Measurements from ENCODE around the gene GOLGA6L2. TPM values are rescaled to one million over a fixed set of nuclear protein-coding genes. Genes with fewer than 3 reads are reported as not detected.

The GOLGA6L2 gene
- total RNA-seq, 1 donor from 2014 or later: not detected

DNA sequence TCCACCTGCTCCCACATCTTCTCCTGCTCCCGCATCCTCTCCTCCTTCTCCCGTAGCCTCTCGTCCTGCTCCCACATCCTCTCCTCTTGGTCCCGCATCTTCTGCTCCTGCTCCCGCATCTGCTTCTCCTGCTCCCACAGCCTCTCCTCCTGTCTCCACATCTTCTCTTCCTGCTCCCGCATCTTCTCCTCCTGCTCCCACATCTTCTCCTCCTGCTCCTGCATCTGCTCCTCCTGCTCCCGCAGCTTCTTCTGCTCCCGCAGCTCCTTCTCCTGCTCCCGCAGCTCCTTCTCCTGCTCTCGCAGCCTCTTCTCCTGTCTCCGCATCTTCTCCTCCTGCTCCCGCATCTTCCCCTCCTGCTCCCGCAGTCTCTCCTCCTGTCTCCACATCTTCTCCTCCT is 5.8 kb downstream of the GOLGA6L2 start:
- DNase-seq (ENCODE audit: low read depth) (no peak), FAIRE-seq (no peak)
- Mint-ChIP-seq H3K36me3 (ENCODE audit: low read depth, unreplicated experiment) (no peaks in the 10 kb centered on the region), H3K9me3 (ENCODE audit: unreplicated experiment) (peaks cover 5% of the 10 kb centered on the region), H3K27me3 (ENCODE audit: low read depth, unreplicated experiment) (peaks cover 10% of the 10 kb centered on the region), H3K27ac (ENCODE audit: unreplicated experiment) (no peak overlapping the region), H3K4me3 (ENCODE audit: unreplicated experiment) (no peak overlapping the region), H3K4me1 (ENCODE audit: low read depth, unreplicated experiment) (no peaks in the 10 kb centered on the region)
- Histone ChIP-seq H3K4me3 (ENCODE audit: insufficient read depth, low read depth, low read length) (no peak overlapping the region), H2AFZ (ENCODE audit: low read depth, low read length) (no peak overlapping the region), H3K27ac (ENCODE audit: low read depth, low read length) (no peak overlapping the region), H3K27me3 (ENCODE audit: insufficient read depth, low read length) (no peaks in the 10 kb centered on the region), H3K4me1 (ENCODE audit: insufficient read depth, low read length) (no peaks in the 10 kb centered on the region), H4K20me1 (ENCODE audit: insufficient read depth, low read length) (no peaks in the 10 kb centered on the region), H3K9ac (ENCODE audit: low read length) (no peak overlapping the region), H3K9me3 (ENCODE audit: insufficient read depth, low read depth, low read length) (no peaks in the 10 kb centered on the region), H3K4me2 (ENCODE audit: low read length) (no peak overlapping the region), H3K79me2 (ENCODE audit: insufficient read depth, low read length) (no peaks in the 10 kb centered on the region), H3K36me3 (ENCODE audit: insufficient read depth, low read length) (no peaks in the 10 kb centered on the region)
- TF ChIP-seq EZH2 (IDR thresholded peaks at IDR 0.05; ENCODE audit: insufficient read depth, low read length): no peak

DNA sequence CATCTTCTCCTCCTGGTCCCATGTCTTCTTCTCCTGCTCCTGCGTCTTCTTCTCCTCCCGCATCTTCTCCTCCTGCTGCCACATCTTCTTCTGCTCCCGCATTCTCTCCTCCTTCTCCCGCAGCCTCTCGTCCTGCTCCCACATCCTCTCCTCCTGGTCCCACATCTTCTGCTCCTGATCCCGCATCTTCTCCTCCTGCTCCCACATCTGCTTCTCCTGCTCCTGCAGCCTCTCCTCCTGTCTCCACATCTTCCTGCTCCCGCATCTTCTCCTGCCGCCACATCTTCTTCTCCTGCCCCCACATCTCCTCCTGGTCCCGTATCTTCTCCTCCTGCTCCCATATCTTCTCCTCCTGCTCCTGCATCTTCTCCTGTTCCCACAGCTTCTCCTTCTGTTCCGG is 6.4 kb downstream of the GOLGA6L2 start:
- Histone ChIP-seq H3K4me1 (ENCODE audit: insufficient read depth, low read length) (no peaks in the 10 kb centered on the region), H3K27me3 (ENCODE audit: insufficient read depth, low read length) (no peaks in the 10 kb centered on the region), H2AFZ (ENCODE audit: low read depth, low read length) (no peak overlapping the region), H3K4me3 (ENCODE audit: insufficient read depth, low read depth, low read length) (no peak overlapping the region), H3K36me3 (ENCODE audit: insufficient read depth, low read length) (no peaks in the 10 kb centered on the region), H3K9me3 (ENCODE audit: insufficient read depth, low read depth, low read length) (no peaks in the 10 kb centered on the region), H4K20me1 (ENCODE audit: insufficient read depth, low read length) (no peaks in the 10 kb centered on the region), H3K79me2 (ENCODE audit: insufficient read depth, low read length) (no peaks in the 10 kb centered on the region), H3K9ac (ENCODE audit: low read length) (no peak overlapping the region), H3K4me2 (ENCODE audit: low read length) (no peak overlapping the region), H3K27ac (ENCODE audit: low read depth, low read length) (no peak overlapping the region)
- no peaks in the 10 kb centered on the region for H3K36me3 Mint-ChIP-seq (ENCODE audit: low read depth, unreplicated experiment)
- H3K27me3 Mint-ChIP-seq (ENCODE audit: low read depth, unreplicated experiment): peaks cover 5% of the 10 kb centered on the region
- FAIRE-seq (no peak), DNase-seq (ENCODE audit: low read depth) (no peak)
- TF ChIP-seq EZH2 (IDR thresholded peaks at IDR 0.05; ENCODE audit: insufficient read depth, low read length): no peak
- TF ChIP-seq, protein P1, sequence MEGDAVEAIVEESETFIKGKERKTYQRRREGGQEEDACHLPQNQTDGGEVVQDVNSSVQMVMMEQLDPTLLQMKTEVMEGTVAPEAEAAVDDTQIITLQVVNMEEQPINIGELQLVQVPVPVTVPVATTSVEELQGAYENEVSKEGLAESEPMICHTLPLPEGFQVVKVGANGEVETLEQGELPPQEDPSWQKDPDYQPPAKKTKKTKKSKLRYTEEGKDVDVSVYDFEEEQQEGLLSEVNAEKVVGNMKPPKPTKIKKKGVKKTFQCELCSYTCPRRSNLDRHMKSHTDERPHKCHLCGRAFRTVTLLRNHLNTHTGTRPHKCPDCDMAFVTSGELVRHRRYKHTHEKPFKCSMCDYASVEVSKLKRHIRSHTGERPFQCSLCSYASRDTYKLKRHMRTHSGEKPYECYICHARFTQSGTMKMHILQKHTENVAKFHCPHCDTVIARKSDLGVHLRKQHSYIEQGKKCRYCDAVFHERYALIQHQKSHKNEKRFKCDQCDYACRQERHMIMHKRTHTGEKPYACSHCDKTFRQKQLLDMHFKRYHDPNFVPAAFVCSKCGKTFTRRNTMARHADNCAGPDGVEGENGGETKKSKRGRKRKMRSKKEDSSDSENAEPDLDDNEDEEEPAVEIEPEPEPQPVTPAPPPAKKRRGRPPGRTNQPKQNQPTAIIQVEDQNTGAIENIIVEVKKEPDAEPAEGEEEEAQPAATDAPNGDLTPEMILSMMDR (IDR thresholded peaks at IDR 0.05; ENCODE audit: insufficient read depth, low read depth, low read length): no peak
- no peak overlapping the region for H3K27ac Mint-ChIP-seq (ENCODE audit: unreplicated experiment)
- no peak overlapping the region for H3K4me3 Mint-ChIP-seq (ENCODE audit: unreplicated experiment)
- peaks cover 5% of the 10 kb centered on the region for H3K9me3 Mint-ChIP-seq (ENCODE audit: unreplicated experiment)
- no peaks in the 10 kb centered on the region for H3K4me1 Mint-ChIP-seq (ENCODE audit: low read depth, unreplicated experiment)

DNA sequence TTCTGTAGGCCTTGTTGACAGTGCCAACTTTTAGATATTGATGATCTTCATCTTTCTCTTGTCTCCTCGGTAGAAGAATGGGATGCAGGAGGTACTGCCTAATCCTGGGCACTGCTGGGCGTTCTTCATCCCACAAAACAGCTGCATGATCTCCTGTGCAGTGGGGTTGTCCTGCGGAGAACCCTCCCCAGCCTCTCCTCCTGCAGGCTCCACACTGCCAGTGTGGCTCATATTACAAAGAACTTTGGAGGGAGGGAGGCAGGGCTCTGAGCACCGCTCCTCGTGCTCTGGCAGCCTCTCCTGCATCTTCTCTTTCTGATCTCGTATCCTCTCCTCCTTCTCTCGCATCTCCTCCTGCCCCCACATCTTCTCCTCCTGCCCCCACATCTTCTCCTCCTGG is 7.5 kb downstream of the GOLGA6L2 start:
- no peak for DNase-seq (ENCODE audit: low read depth)
- Mint-ChIP-seq H3K27me3 (ENCODE audit: low read depth, unreplicated experiment) (peaks cover 5% of the 10 kb centered on the region), H3K9me3 (ENCODE audit: unreplicated experiment) (peaks cover 5% of the 10 kb centered on the region), H3K4me3 (ENCODE audit: unreplicated experiment) (no peak overlapping the region), H3K4me1 (ENCODE audit: low read depth, unreplicated experiment) (no peaks in the 10 kb centered on the region), H3K27ac (ENCODE audit: unreplicated experiment) (no peak overlapping the region), H3K36me3 (ENCODE audit: low read depth, unreplicated experiment) (no peaks in the 10 kb centered on the region)
- H2AFZ ChIP-seq (ENCODE audit: low read depth, low read length): no peak overlapping the region
- FAIRE-seq: no peak
- H3K4me1 ChIP-seq (ENCODE audit: insufficient read depth, low read length): no peaks in the 10 kb centered on the region
- no peaks in the 10 kb centered on the region for H3K79me2 ChIP-seq (ENCODE audit: insufficient read depth, low read length)
- no peak overlapping the region for H3K27ac ChIP-seq (ENCODE audit: low read depth, low read length)
- H3K27me3 ChIP-seq (ENCODE audit: insufficient read depth, low read length): no peaks in the 10 kb centered on the region
- TF ChIP-seq, protein P1 (IDR thresholded peaks at IDR 0.05; ENCODE audit: insufficient read depth, low read depth, low read length): no peak
- no peak for TF ChIP-seq EZH2 (IDR thresholded peaks at IDR 0.05; ENCODE audit: insufficient read depth, low read length)
- no peak overlapping the region for H3K4me2 ChIP-seq (ENCODE audit: low read length)
- no peaks in the 10 kb centered on the region for H3K36me3 ChIP-seq (ENCODE audit: insufficient read depth, low read length)
- no peaks in the 10 kb centered on the region for H3K9me3 ChIP-seq (ENCODE audit: insufficient read depth, low read depth, low read length)
- no peaks in the 10 kb centered on the region for H4K20me1 ChIP-seq (ENCODE audit: insufficient read depth, low read length)
- H3K4me3 ChIP-seq (ENCODE audit: insufficient read depth, low read depth, low read length): no peak overlapping the region
- H3K9ac ChIP-seq (ENCODE audit: low read length): no peak overlapping the region

Measured in astrocyte (in vitro differentiated cells and primary cell).